ENCODE results near the gene ABCB6. TPM values are rescaled to one million over a fixed set of nuclear protein-coding genes. Genes with fewer than 3 reads are reported as not detected.

The ABCB6 gene
- total and polyA plus RNA-seq, 2 of the 8 experiments (the other 6 are each of a cell fraction or from before 2014, with no cell fraction given), result 44.9 to 50.6 TPM

DNA sequence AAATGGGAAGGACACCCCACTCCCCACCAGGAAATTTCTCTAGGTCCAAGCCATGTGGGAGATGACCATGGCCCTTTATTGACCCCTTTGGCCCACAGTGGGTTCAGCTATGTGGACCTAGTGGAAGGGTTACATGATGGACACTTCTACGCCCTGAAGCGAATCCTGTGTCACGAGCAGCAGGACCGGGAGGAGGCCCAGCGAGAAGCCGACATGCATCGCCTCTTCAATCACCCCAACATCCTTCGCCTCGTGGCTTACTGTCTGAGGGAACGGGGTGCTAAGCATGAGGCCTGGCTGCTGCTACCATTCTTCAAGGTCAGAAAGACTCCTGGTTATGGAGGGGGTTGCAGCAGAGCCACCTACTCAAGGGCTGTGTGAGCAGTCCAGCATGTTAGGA, 27.8 kb upstream of the ABCB6 start:
- no peaks in the 10 kb centered on the region for H3K9me3 ChIP-seq (ENCODE audit: insufficient read depth in 2 of 2, low read depth in 1 of 2, low read length in 1 of 2)
- FAIRE-seq, result no peak
- TF ChIP-seq TBP (IDR thresholded peaks at IDR 0.05; ENCODE audit: low read depth, low read length), result no peak
- no peak overlapping the region for H3K56ac ChIP-seq (replicated peaks; ENCODE audit: insufficient read length, low read depth, low read length)
- H2AFZ ChIP-seq (ENCODE audit: low read length), result no peak overlapping the region
- H3K27me3 ChIP-seq (replicated peaks in 1 of 4; ENCODE audit: control insufficient read depth in 3 of 4, extremely low read depth in 1 of 4, insufficient read depth in 3 of 4, low read length in 3 of 4), result 0 out of 7 replicates have a peak, but pooled peaks cover 0 to under 1% (median 0%) of the 10 kb centered on the region in 4 experiments
- CTCF ChIA-PET (ENCODE audit: partially characterized antibody), result interaction anchor here (1.4 to 2.5 kb wide), 5 partner anchors 28 to 107 kb away, joined by 3 to 24 read pairs (median 7); partner anchors contain the start of gene DNAJB2
- H3K4me3 ChIP-seq (ENCODE audit: extremely low read depth in 1 of 4, insufficient read depth in 2 of 4, low read depth in 3 of 4, low read length in 4 of 4), result peak overlapping the region in 2 of 4 experiments; percentile 74 to 81; a peak in 2 of 8 replicates
- peaks cover 0 to 5% of the 10 kb centered on the region in 2 experiments; a peak in 1 of 4 replicates for H3K79me2 ChIP-seq (ENCODE audit: control insufficient read depth in 1 of 2, insufficient read depth in 2 of 2, low read length in 2 of 2)
- no peak overlapping the region; the same call in 1 of the 2 replicates for H2BK12ac ChIP-seq (ENCODE audit: low read depth, low read length)
- H4K20me1 ChIP-seq (replicated peaks in 1 of 2; ENCODE audit: control insufficient read depth in 1 of 2, insufficient read depth in 2 of 2, low read length in 2 of 2), result no peaks in the 10 kb centered on the region
- no peak overlapping the region for H4K8ac ChIP-seq (ENCODE audit: extremely low read depth, insufficient read depth, low read length)
- 93% methylated on average over 10 of the region's 10 CpGs; no CpG with 5 or more reads in 1 of the 2 experiments for WGBS, 2 experiments (ENCODE audit: extremely low coverage in 1 of 2, insufficient coverage in 1 of 2, insufficient read length in 1 of 2, insufficient replicate concordance in 2 of 2, low coverage in 1 of 2, low lambda C conversion rate in 2 of 2, missing lambda C conversion rate in 1 of 2)
- no peak overlapping the region for H3K23ac ChIP-seq (ENCODE audit: insufficient read length)
- H3K14ac ChIP-seq (ENCODE audit: insufficient read length), result no peak overlapping the region
- no peak overlapping the region for H2BK120ac ChIP-seq (replicated peaks; ENCODE audit: low read depth, low read length)
- no peak overlapping the region for H2BK20ac ChIP-seq (ENCODE audit: low read length)
- H3K27ac ChIP-seq (ENCODE audit: low read depth, low read length), result no peak overlapping the region
- POLR2A ChIA-PET (ENCODE audit: partially characterized antibody), result interaction anchor here (1.0 to 14.9 kb wide), 10 partner anchors 8 to 141 kb away, joined by 3 to 190 read pairs (median 5); partner anchors contain the start of genes ABCB6, ANKZF1, ATG9A and DNPEP
- H2BK15ac ChIP-seq (ENCODE audit: low read length), result no peak overlapping the region
- peak overlapping the region; percentile 28; the same call in 1 of the 2 replicates for H2AK5ac ChIP-seq (ENCODE audit: low read depth, low read length)
- H3K4me2 ChIP-seq (ENCODE audit: insufficient read depth in 1 of 2, low read depth in 2 of 2, low read length in 2 of 2), result peak overlapping the region in 1 of 2 experiments; percentile 98; a peak in 1 of 4 replicates
- H2BK5ac ChIP-seq (ENCODE audit: low read depth, low read length), result no peak overlapping the region
- peaks cover 0 to 5% (median 3%) of the 10 kb centered on the region in 4 experiments; a peak in 3 of 7 replicates for H3K4me1 ChIP-seq (replicated peaks in 1 of 4; ENCODE audit: control insufficient read depth in 3 of 4, insufficient read depth in 4 of 4, low read length in 3 of 4)
- no peak overlapping the region for H4K5ac ChIP-seq (ENCODE audit: insufficient read length, low read depth, low read length)
- H4K91ac ChIP-seq (replicated peaks; ENCODE audit: insufficient read length, low read length), result no peak overlapping the region
- H3K18ac ChIP-seq (ENCODE audit: extremely low read depth, low read length), result no peak overlapping the region
- H3K4ac ChIP-seq (replicated peaks; ENCODE audit: insufficient read length, low read depth, low read length), result no peak overlapping the region
- H3K23me2 ChIP-seq (ENCODE audit: low read depth, low read length), result peaks cover 8% of the 10 kb centered on the region
- no peak for DNase-seq (ENCODE audit: low read depth in 1 of 2, low spot score in 2 of 2)
- 0 out of 2 replicates have a peak, but pooled peaks cover 5% of the 10 kb centered on the region for H3K79me1 ChIP-seq (ENCODE audit: low read depth, low read length)
- H3K9ac ChIP-seq (replicated peaks in 1 of 4; ENCODE audit: extremely low read depth in 1 of 4, low read depth in 3 of 4, low read length in 3 of 4), result no peak overlapping the region
- peaks cover 0 to 9% (median 5%) of the 10 kb centered on the region in 4 experiments; a peak in 5 of 8 replicates for H3K36me3 ChIP-seq (ENCODE audit: control insufficient read depth in 2 of 4, insufficient read depth in 4 of 4, low read length in 3 of 4)

Data from H1 (cell line).